ENCODE measurements around the gene KPNB1.

The KPNB1 gene

GRCh38 chr17:47716375-47716774 lies 66.7 kb downstream of the KPNB1 start:
- DNase-seq (ENCODE audit: low read depth) = no peak
- no peak overlapping the region for H3K4me3 ChIP-seq (replicated peaks; ENCODE audit: low read depth, low read length)
- TF ChIP-seq, protein P1, sequence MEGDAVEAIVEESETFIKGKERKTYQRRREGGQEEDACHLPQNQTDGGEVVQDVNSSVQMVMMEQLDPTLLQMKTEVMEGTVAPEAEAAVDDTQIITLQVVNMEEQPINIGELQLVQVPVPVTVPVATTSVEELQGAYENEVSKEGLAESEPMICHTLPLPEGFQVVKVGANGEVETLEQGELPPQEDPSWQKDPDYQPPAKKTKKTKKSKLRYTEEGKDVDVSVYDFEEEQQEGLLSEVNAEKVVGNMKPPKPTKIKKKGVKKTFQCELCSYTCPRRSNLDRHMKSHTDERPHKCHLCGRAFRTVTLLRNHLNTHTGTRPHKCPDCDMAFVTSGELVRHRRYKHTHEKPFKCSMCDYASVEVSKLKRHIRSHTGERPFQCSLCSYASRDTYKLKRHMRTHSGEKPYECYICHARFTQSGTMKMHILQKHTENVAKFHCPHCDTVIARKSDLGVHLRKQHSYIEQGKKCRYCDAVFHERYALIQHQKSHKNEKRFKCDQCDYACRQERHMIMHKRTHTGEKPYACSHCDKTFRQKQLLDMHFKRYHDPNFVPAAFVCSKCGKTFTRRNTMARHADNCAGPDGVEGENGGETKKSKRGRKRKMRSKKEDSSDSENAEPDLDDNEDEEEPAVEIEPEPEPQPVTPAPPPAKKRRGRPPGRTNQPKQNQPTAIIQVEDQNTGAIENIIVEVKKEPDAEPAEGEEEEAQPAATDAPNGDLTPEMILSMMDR (IDR thresholded peaks at IDR 0.05; ENCODE audit: low read length, missing control alignments) = no peak

DNA sequence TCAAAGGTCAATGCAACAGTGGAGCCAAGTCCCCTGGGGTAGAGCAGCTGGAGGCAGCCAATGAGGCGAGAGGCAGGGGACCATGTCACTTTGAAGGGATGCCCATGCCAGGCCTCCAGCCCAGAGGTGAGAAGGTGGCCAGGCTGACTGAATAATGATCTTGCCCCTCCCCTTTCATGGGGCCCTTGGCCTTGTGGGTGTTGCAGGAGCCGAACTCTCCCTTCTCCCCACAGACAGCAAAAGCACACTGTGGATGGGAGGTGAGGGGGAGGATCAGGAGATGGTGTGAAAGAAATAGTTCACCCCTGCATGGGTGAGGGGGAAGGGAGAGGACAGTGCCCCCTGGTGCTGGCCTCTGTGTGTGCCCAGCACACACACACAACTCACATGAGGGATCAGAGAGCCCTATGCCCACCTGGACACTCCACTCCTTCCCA lies 67.6 kb downstream of the KPNB1 start:
- DNase-seq (ENCODE audit: low read depth) = no peak
- TF ChIP-seq, protein P1 (IDR thresholded peaks at IDR 0.05; ENCODE audit: low read length, missing control alignments) = peak; percentile 49
- no peak overlapping the region for H3K4me3 ChIP-seq (replicated peaks; ENCODE audit: low read depth, low read length)

GRCh38 chr17:47717979-47718621 lies 68.4 kb downstream of the KPNB1 start:
- TF ChIP-seq, protein P1 (IDR thresholded peaks at IDR 0.05; ENCODE audit: low read length, missing control alignments) = no peak

GRCh38 chr17:47718634-47719405 lies 69.1 kb downstream of the KPNB1 start:
- no peak for DNase-seq (ENCODE audit: low read depth)
- no peak overlapping the region for H3K4me3 ChIP-seq (replicated peaks; ENCODE audit: low read depth, low read length)
- TF ChIP-seq, protein P1 (IDR thresholded peaks at IDR 0.05; ENCODE audit: low read length, missing control alignments) = no peak

More at GRCh38 chr17:47717979-47718621, 68.4 kb downstream of the KPNB1 start:
- DNase-seq (ENCODE audit: low read depth) = no peak
- no peak overlapping the region for H3K4me3 ChIP-seq (replicated peaks; ENCODE audit: low read depth, low read length)

DNA sequence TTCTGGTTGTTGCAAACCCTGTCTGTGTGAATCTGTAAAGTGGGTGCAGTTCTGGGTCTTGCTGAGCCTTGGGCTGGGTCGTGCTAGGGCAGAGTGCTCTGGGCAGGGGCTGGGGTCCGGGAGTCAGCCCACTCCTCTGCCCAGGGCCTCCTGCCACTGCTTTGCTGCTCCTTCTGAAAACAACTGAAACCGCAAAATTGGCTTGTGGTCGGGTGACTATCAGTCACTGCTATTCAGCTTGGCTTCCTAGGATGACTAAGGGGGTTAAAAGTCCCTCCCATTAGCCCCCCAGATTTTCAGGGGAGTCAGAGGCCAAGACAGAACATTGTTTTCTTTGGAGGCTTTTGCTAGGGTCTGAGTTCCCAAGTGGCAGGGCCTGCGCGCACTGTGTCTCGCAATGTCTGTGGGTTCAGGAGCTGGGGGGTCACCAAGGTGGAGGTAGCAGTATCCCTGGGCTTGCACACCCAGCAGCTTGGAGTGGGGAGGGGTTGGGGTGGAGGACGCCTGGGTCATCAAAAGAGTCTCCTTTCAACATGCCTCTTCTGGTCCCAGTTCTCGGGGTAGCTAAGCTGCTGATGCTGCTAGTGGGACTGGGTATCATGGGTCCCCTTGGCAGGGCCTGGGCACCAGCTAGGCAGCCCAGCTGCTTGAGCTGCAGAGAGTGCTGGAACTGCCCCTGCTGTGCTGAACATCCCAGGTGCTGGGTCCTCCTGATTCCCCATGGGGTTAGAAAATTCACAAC lies 69.9 kb downstream of the KPNB1 start:
- H3K4me3 ChIP-seq (replicated peaks; ENCODE audit: low read depth, low read length) = no peak overlapping the region
- DNase-seq (ENCODE audit: low read depth) = no peak
- TF ChIP-seq, protein P1 (IDR thresholded peaks at IDR 0.05; ENCODE audit: low read length, missing control alignments) = no peak

GRCh38 chr17:47720196-47720595 lies 70.5 kb downstream of the KPNB1 start:
- H3K4me3 ChIP-seq (replicated peaks; ENCODE audit: low read depth, low read length) = no peak overlapping the region
- TF ChIP-seq, protein P1 (IDR thresholded peaks at IDR 0.05; ENCODE audit: low read length, missing control alignments) = no peak
- DNase-seq (ENCODE audit: low read depth) = no peak

Data from fibroblast of pulmonary artery (primary cell).